GM12878 (cell line): ENCODE data around the gene BBS12. TPM values are rescaled to one million over a fixed set of nuclear protein-coding genes. Genes with fewer than 3 reads are reported as not detected.
A peak's percentile ranks its signal among the peaks of the same experiment; 100 is the strongest.

Experiments used
- ATAC-seq: fragments of 200-7000 bp; cut with Tn5 transposase; 3 replicates; pipeline ENCODE4 v1.9.1; 2020; ENCODE audit warnings: mild to moderate bottlenecking, moderate library complexity
- BruUV-seq: library from RNA; stranded (reverse); fragments of 400-500 nt; replicated peaks from 2 replicates; lab custom pipeline; 2021; lab: Mats Ljungman, UMichigan
- CTCF ChIA-PET: fragments of 300-600 bp; sonication (Branson Sonifier 250); formaldehyde crosslinking; extraction: SDS; loops from one replicate; lab custom pipeline; 2021; ENCODE audit warnings: inconsistent platforms; lab: Yijun Ruan, JAX
- POLR2A ChIA-PET: fragments of 350-600 bp; formaldehyde crosslinking; extraction: SDS; loops from one replicate; lab custom pipeline; 2021; ENCODE audit warnings: inconsistent platforms; lab: Charles Lee
- RAD21 ChIA-PET: fragments of 300-600 bp; sonication (Branson Sonifier 250); formaldehyde crosslinking; loops from one replicate; lab custom pipeline; 2023; ENCODE audit warnings: antibody characterized with exemption; ENCODE audit not compliant: unreplicated experiment; lab: Charles Lee
- SMC1A ChIA-PET: fragments of 300-600 bp; sonication (Branson Sonifier 250); formaldehyde crosslinking; loops from one replicate; lab custom pipeline; 2023; ENCODE audit not compliant: unreplicated experiment, uncharacterized antibody; lab: Charles Lee
- DNase-seq: peaks from one replicate; pipeline ENCODE4 v3.0.0-alpha.2; 2011; ENCODE audit warnings: low read depth, low spot score
- FAIRE-seq: peaks from 3 replicates; lab custom pipeline; 2011; peaks lifted over from hg19 to GRCh38; lab: Jason Lieb, UNC
- H2AFZ ChIP-seq: 2 replicates; pipeline ENCODE4 v1.6.0; 2011; ENCODE audit warnings: low read depth, low read length, control low read depth; ENCODE audit not compliant: control insufficient read depth
- H3K27ac ChIP-seq: 2 replicates; pipeline ENCODE4 v1.5.1; 2011; ENCODE audit warnings: control low read depth; ENCODE audit not compliant: control insufficient read depth, insufficient read depth
- H3K27me3 ChIP-seq, 2 experiments: replicated peaks in 1 of 2; 2 replicates each; pipeline versions ENCODE4 v1.6.0 to v1.6.1; 2011; ENCODE audit warnings: low read length in 1 of 2; ENCODE audit not compliant: control insufficient read depth in 2 of 2, insufficient read depth in 2 of 2
- H3K36me3 ChIP-seq, 2 experiments: 2 replicates each; pipeline ENCODE4 v1.5.1; 2011; ENCODE audit warnings: low read length in 1 of 2; ENCODE audit not compliant: control insufficient read depth in 2 of 2, insufficient read depth in 2 of 2
- H3K4me1 ChIP-seq: 2 replicates; pipeline ENCODE4 v1.6.1; 2011; ENCODE audit warnings: mild to moderate bottlenecking, low read length, moderate library complexity, mixed read lengths; ENCODE audit not compliant: control insufficient read depth, insufficient read depth
- H3K4me2 ChIP-seq: 2 replicates; pipeline ENCODE4 v1.6.0; 2011; ENCODE audit warnings: control low read depth; ENCODE audit not compliant: control insufficient read depth, insufficient read depth
- H3K4me3 ChIP-seq: fragments of 200-600 bp; sonication (generic); 2 replicates; pipeline ENCODE4 v1.5.1; 2016
- H3K79me2 ChIP-seq: 2 replicates; pipeline ENCODE4 v1.6.0; 2011; ENCODE audit warnings: low read length; ENCODE audit not compliant: control insufficient read depth, insufficient read depth
- H3K9ac ChIP-seq: 2 replicates; pipeline ENCODE4 v1.8.0; 2011; ENCODE audit warnings: low read length, control low read depth, mixed read lengths; ENCODE audit not compliant: control insufficient read depth, insufficient read depth
- H3K9me3 ChIP-seq: replicated peaks from 3 replicates; pipeline ENCODE4 v1.5.1; 2011; ENCODE audit warnings: mild to moderate bottlenecking, low read length; ENCODE audit not compliant: control insufficient read depth, insufficient read depth
- H4K20me1 ChIP-seq: 2 replicates; pipeline ENCODE4 v1.6.0; 2011; ENCODE audit not compliant: control insufficient read depth, insufficient read depth
- EED ChIP-seq: sonication (generic); IDR thresholded peaks from 2 replicates; pipeline ENCODE4 v1.6.1; 2016; ENCODE audit warnings: antibody characterized with exemption, low read depth
- ETV6 ChIP-seq, 2 experiments: fragments of 450-650 bp in 1 of 2; IDR thresholded peaks in 1 of 2; conservative IDR thresholded peaks in 1 of 2; 2 replicates each; pipeline ENCODE4 v1.6.1; 2014; ENCODE audit warnings: antibody characterized with exemption in 1 of 2, borderline replicate concordance in 1 of 2, low read depth in 1 of 2, mild to moderate bottlenecking in 1 of 2, moderate library complexity in 1 of 2
- IRF4 ChIP-seq: IDR thresholded peaks from 2 replicates; pipeline ENCODE4 v1.6.1; 2011; ENCODE audit warnings: low read depth, low read length
- JUND ChIP-seq: IDR thresholded peaks from 2 replicates; pipeline ENCODE4 v1.6.1; 2012; ENCODE audit warnings: low read depth, mild to moderate bottlenecking, low read length, improper control_type of control experiment, moderate library complexity
- KAT2A ChIP-seq: conservative IDR thresholded peaks from 2 replicates; pipeline ENCODE4 v1.6.1; 2011; ENCODE audit warnings: low read depth, low read length; ENCODE audit not compliant: control insufficient read depth
- MAX ChIP-seq: IDR thresholded peaks from 2 replicates; pipeline ENCODE4 v1.6.1; 2012; ENCODE audit warnings: low read depth, low read length, improper control_type of control experiment
- NR2F1 ChIP-seq: fragments of 450-650 bp; conservative IDR thresholded peaks from 2 replicates; pipeline ENCODE4 v1.6.1; 2017; ENCODE audit warnings: mild to moderate bottlenecking
- PML ChIP-seq: IDR thresholded peaks from 2 replicates; pipeline ENCODE4 v1.6.1; 2012; ENCODE audit warnings: low read length, inconsistent platforms
- SMAD1 ChIP-seq: fragments of 450-650 bp; IDR thresholded peaks from 2 replicates; pipeline ENCODE4 v1.6.1; 2018; ENCODE audit warnings: mild to moderate bottlenecking, low read depth; ENCODE audit not compliant: partially characterized antibody
- SRF ChIP-seq, 2 experiments: IDR thresholded peaks; 2 replicates each; pipeline ENCODE4 v1.6.1; 2011; ENCODE audit warnings: low read depth in 2 of 2, low read length in 2 of 2, mild to moderate bottlenecking in 1 of 2, moderate library complexity in 1 of 2
- SUPT20H ChIP-seq: IDR thresholded peaks from 2 replicates; pipeline ENCODE4 v1.6.1; 2011; ENCODE audit warnings: low read depth, mild to moderate bottlenecking, low read length, moderate library complexity, borderline replicate concordance; ENCODE audit not compliant: control insufficient read depth
- TBL1XR1 ChIP-seq: IDR thresholded peaks from 2 replicates; pipeline ENCODE4 v1.6.1; 2012; ENCODE audit warnings: low read depth, low read length, improper control_type of control experiment
- YBX1 ChIP-seq: fragments of 450-650 bp; IDR thresholded peaks from 2 replicates; pipeline ENCODE4 v1.6.1; 2016; ENCODE audit warnings: antibody characterized with exemption
- ZNF384 ChIP-seq: IDR thresholded peaks from 2 replicates; pipeline ENCODE4 v1.6.1; 2012; ENCODE audit warnings: low read depth, mild to moderate bottlenecking, low read length, improper control_type of control experiment, borderline replicate concordance
- WGBS: methylation state at CpG from one replicate; pipeline ENCODE4 v1.1.6; 2016; ENCODE audit warnings: low lambda C conversion rate; ENCODE audit not compliant: insufficient replicate concordance, insufficient coverage; ENCODE audit errors: missing lambda C conversion rate; 5-methylcytosine and 5-hydroxymethylcytosine counted together
- in situ Hi-C: fragments of 300-500 bp; cut with MboI; formaldehyde crosslinking; loops from 9 replicates; pipeline ENCODE4 v1.14.3; 2018; ENCODE audit warnings: mixed read lengths
- intact Hi-C: fragments of 100-400 bp; cut with micrococcal nuclease; formaldehyde crosslinking; loops from one replicate; pipeline ENCODE4 v1.14.2; 2022; ENCODE audit not compliant: unreplicated experiment
- polyA plus RNA-seq, 11 experiments: library from polyadenylated mRNA; depleted of rRNA in 4 of 11; unstranded in 6 of 11; stranded (reverse) in 5 of 11; fragments of >200 nt; fragmentation: Nextera tagmentation in 4 of 11; fragmentation: Illumina TruSeq in 1 of 11; extraction: Ambion mirVana in 4 of 11; extraction: Trizol in 1 of 11; gene quantifications; 1 replicate in 1 of 11; 2 replicates in 10 of 11; pipeline versions ENCODE4 v1.2.1 to v1.2.3, GENCODE V29; 2011 to 2016; ENCODE audit warnings: inconsistent platforms in 2 of 11, missing spikeins in 2 of 11, low read depth in 1 of 11
- total RNA-seq, 4 experiments: library from RNA; depleted of rRNA in 3 of 4; stranded (reverse); fragments of >200 nt in 3 of 4; fragmentation: Illumina TruSeq in 1 of 4; extraction: Trizol in 1 of 4; gene quantifications; 2 replicates each; pipeline versions ENCODE4 v1.2.1 to v1.2.3, GENCODE V29; 2013 to 2021

The BBS12 gene
- total and polyA plus RNA-seq, 10 of the 15 experiments (the other 5 are each of a cell fraction or from before 2014, with no cell fraction given), result 0.15 to 0.63 (median 0.42) TPM

- Histone ChIP-seq H3K4me3 (no peak overlapping the region), H3K79me2 (no peaks in the 10 kb centered on the region), H3K4me2 (no peak overlapping the region), H3K27me3 (no peaks in the 10 kb centered on the region; a peak in 2 of 4 replicates), H3K4me1 (no peaks in the 10 kb centered on the region), H3K9me3 (no peaks in the 10 kb centered on the region), H3K27ac (no peak overlapping the region), H4K20me1 (no peaks in the 10 kb centered on the region), H3K9ac (no peak overlapping the region), H3K36me3 (no peaks in the 10 kb centered on the region), H2AFZ (no peak overlapping the region)
- in situ Hi-C loops, result no loop called here
- POLR2A ChIA-PET, result no interaction called here
- TF ChIP-seq ETV6 (conservative IDR thresholded peaks at IDR 0.05 in 1 of 2, IDR thresholded peaks at IDR 0.05 in 1 of 2; ENCODE audit: borderline replicate concordance in 1 of 2, low read depth in 1 of 2) (no peak), JUND (no peak), KAT2A (no peak), MAX (no peak), SRF (IDR thresholded peaks at IDR 0.05; ENCODE audit: low read depth in 2 of 2, low read length in 2 of 2) (no peak), SUPT20H (no peak), YBX1 (no peak), ZNF384 (no peak), SMAD1 (no peak), TBL1XR1 (no peak), EED (no peak), IRF4 (no peak), PML (no peak), NR2F1 (no peak)
- FAIRE-seq (peak; percentile 13), ATAC-seq (no peak), DNase-seq (no peak)
- CTCF ChIA-PET, result interaction anchor here (1.4 kb wide), 1 partner anchor 18 kb away, joined by 9 read pairs; no protein-coding TSS in a partner anchor
- 55% methylated on average over 6 of the region's 6 CpGs for WGBS
- intact Hi-C loops, result no loop called here
- no TSS peak for BruUV-seq
- SMC1A ChIA-PET, result interaction anchor here (0.7 to 0.9 kb wide), 2 partner anchors 8 to 11 kb away, joined by 3 to 5 read pairs; no protein-coding TSS in a partner anchor
- RAD21 ChIA-PET, result no interaction called here
These were observed 43.7 kb downstream of the BBS12 start for GRCh38 chr4:122775987-122776836.
